Karpas-422 (cell line): ENCODE results near the gene CLEC10A. TPM values are rescaled to one million over a fixed set of nuclear protein-coding genes. Genes with fewer than 3 reads are reported as not detected.
"Not testable (repeated sequence)": the region's sequence is repeated elsewhere in the genome, so short reads cannot be mapped to it uniquely, and the experiment has no call there.

Experiments used
- DNase-seq: peaks from one replicate; pipeline ENCODE4 v3.0.0-alpha.2; 2015
- H2AFZ ChIP-seq: fragments of 200-600 bp; sonication (generic); 2 replicates; pipeline ENCODE4 v1.6.1; 2014; ENCODE audit warnings: antibody characterized with exemption, low read length, mixed read lengths
- H3K27ac ChIP-seq: fragments of 200-600 bp; sonication (generic); 2 replicates; pipeline ENCODE4 v1.5.1; 2014; ENCODE audit warnings: mild to moderate bottlenecking, low read length, moderate library complexity
- H3K27me3 ChIP-seq: fragments of 200-600 bp; sonication (generic); 2 replicates; pipeline ENCODE4 v1.6.1; 2014; ENCODE audit warnings: low read length, mixed read lengths
- H3K36me3 ChIP-seq: fragments of 200-600 bp; sonication (generic); 2 replicates; pipeline ENCODE4 v1.6.1; 2014; ENCODE audit warnings: low read length, mixed read lengths; ENCODE audit not compliant: insufficient read depth
- H3K4me1 ChIP-seq: fragments of 200-600 bp; sonication (generic); 2 replicates; pipeline ENCODE4 v1.6.1; 2014; ENCODE audit warnings: mild to moderate bottlenecking, low read length, mixed read lengths
- H3K4me2 ChIP-seq: fragments of 200-600 bp; sonication (generic); 2 replicates; pipeline ENCODE4 v1.6.1; 2014; ENCODE audit warnings: low read length, low read depth, mild to moderate bottlenecking; ENCODE audit not compliant: poor library complexity, severe bottlenecking
- H3K4me3 ChIP-seq: fragments of 200-600 bp; sonication (generic); 2 replicates; pipeline ENCODE4 v1.5.1; 2014; ENCODE audit warnings: mild to moderate bottlenecking, antibody characterized with exemption, low read length, mixed read lengths
- H3K79me2 ChIP-seq: fragments of 200-600 bp; sonication (generic); 2 replicates; pipeline ENCODE4 v1.6.1; 2014; ENCODE audit warnings: mild to moderate bottlenecking, low read length, mixed read lengths
- H3K9ac ChIP-seq: fragments of 200-600 bp; sonication (generic); 2 replicates; pipeline ENCODE4 v1.6.0; 2014; ENCODE audit warnings: low read length
- H3K9me2 ChIP-seq: fragments of 200-600 bp; sonication (generic), shearing (Covaris generic); replicated peaks from 2 replicates; pipeline ENCODE4 v1.6.0; 2014; ENCODE audit warnings: mild to moderate bottlenecking, low read length, moderate library complexity; ENCODE audit not compliant: insufficient read depth
- H3K9me3 ChIP-seq: fragments of 300-700, 200-600 bp; sonication (generic); 2 replicates; pipeline ENCODE4 v1.6.1; 2014; ENCODE audit warnings: low read length, mixed read lengths
- H4K20me1 ChIP-seq: fragments of 200-600 bp; sonication (generic); 2 replicates; pipeline ENCODE4 v1.6.1; 2014; ENCODE audit warnings: mild to moderate bottlenecking, antibody characterized with exemption, low read length, low read depth; ENCODE audit not compliant: insufficient read depth
- total RNA-seq: library from RNA; depleted of rRNA; stranded (reverse); fragments of >200 nt; shearing (Covaris generic); gene quantifications from 2 replicates; pipeline ENCODE4 v1.2.3, GENCODE V29; 2014; ENCODE audit warnings: low replicate concordance

The CLEC10A gene
- total RNA-seq, 1 experiment from 2014 or later: not detected

- DNase-seq, H3K27me3 ChIP-seq, H3K4me3 ChIP-seq, H3K36me3 ChIP-seq, H3K9me2 ChIP-seq, H2AFZ ChIP-seq, H3K4me1 ChIP-seq, H3K27ac ChIP-seq, H3K4me2 ChIP-seq, H3K9ac ChIP-seq, H3K9me3 ChIP-seq, H4K20me1 ChIP-seq, H3K79me2 ChIP-seq: not testable (repeated sequence)
Observed at GRCh38 chr17:7089570-7089969, 9.5 kb upstream of the CLEC10A start.

- H3K79me2 ChIP-seq, H3K27me3 ChIP-seq, DNase-seq, H3K9me3 ChIP-seq, H3K27ac ChIP-seq, H2AFZ ChIP-seq, H3K36me3 ChIP-seq, H3K9me2 ChIP-seq, H3K4me2 ChIP-seq, H3K4me3 ChIP-seq, H3K9ac ChIP-seq, H3K4me1 ChIP-seq, H4K20me1 ChIP-seq: not testable (repeated sequence)
Observed at GRCh38 chr17:7088442-7088841, 8.4 kb upstream of the CLEC10A start.

GRCh38 chr17:7084088-7084487, 4.0 kb upstream of the CLEC10A start:
- no peaks in the 10 kb centered on the region for H3K27me3 ChIP-seq
- no peaks in the 10 kb centered on the region for H3K4me1 ChIP-seq
- no peaks in the 10 kb centered on the region for H3K9me3 ChIP-seq
- no peaks in the 10 kb centered on the region for H3K79me2 ChIP-seq
- no peak overlapping the region for H3K9ac ChIP-seq
- no peak overlapping the region for H3K27ac ChIP-seq
- no peak overlapping the region for H3K4me2 ChIP-seq
- H2AFZ ChIP-seq: no peak overlapping the region
- no peak for DNase-seq
- H3K9me2 ChIP-seq: no peaks in the 10 kb centered on the region
- H4K20me1 ChIP-seq: no peaks in the 10 kb centered on the region
- no peaks in the 10 kb centered on the region for H3K36me3 ChIP-seq
- H3K4me3 ChIP-seq: no peak overlapping the region

GRCh38 chr17:7083592-7083991, 3.5 kb upstream of the CLEC10A start:
- Histone ChIP-seq H3K36me3 (no peaks in the 10 kb centered on the region), H3K9me2 (no peaks in the 10 kb centered on the region), H2AFZ (no peak overlapping the region), H3K27ac (no peak overlapping the region), H3K79me2 (no peaks in the 10 kb centered on the region), H4K20me1 (no peaks in the 10 kb centered on the region), H3K4me2 (no peak overlapping the region), H3K4me1 (no peaks in the 10 kb centered on the region), H3K27me3 (no peaks in the 10 kb centered on the region), H3K9ac (no peak overlapping the region), H3K4me3 (no peak overlapping the region), H3K9me3 (no peaks in the 10 kb centered on the region)
- no peak for DNase-seq

GRCh38 chr17:7081341-7082062, 1.5 kb upstream of the CLEC10A start:
- no peak for DNase-seq
- H3K4me2 ChIP-seq: no peak overlapping the region

GRCh38 chr17:7080456-7081041, 498 bp upstream of the CLEC10A start:
- Histone ChIP-seq H3K36me3 (no peaks in the 10 kb centered on the region), H2AFZ (no peak overlapping the region), H3K9ac (no peak overlapping the region), H3K27me3 (no peaks in the 10 kb centered on the region), H3K9me2 (no peaks in the 10 kb centered on the region), H3K27ac (no peak overlapping the region), H3K4me3 (no peak overlapping the region), H4K20me1 (no peaks in the 10 kb centered on the region), H3K79me2 (no peaks in the 10 kb centered on the region), H3K9me3 (no peaks in the 10 kb centered on the region), H3K4me1 (no peaks in the 10 kb centered on the region), H3K4me2 (no peak overlapping the region)
- no peak for DNase-seq

More at GRCh38 chr17:7081341-7082062, 1.5 kb upstream of the CLEC10A start:
- Histone ChIP-seq H3K36me3 (no peaks in the 10 kb centered on the region), H3K27me3 (no peaks in the 10 kb centered on the region), H3K4me3 (no peak overlapping the region), H2AFZ (no peak overlapping the region), H3K27ac (no peak overlapping the region), H3K9ac (no peak overlapping the region), H4K20me1 (no peaks in the 10 kb centered on the region), H3K9me2 (no peaks in the 10 kb centered on the region), H3K4me1 (no peaks in the 10 kb centered on the region), H3K9me3 (no peaks in the 10 kb centered on the region), H3K79me2 (no peaks in the 10 kb centered on the region)

GRCh38 chr17:7078711-7079110, 1.3 kb downstream of the CLEC10A start:
- Histone ChIP-seq H3K36me3 (no peaks in the 10 kb centered on the region), H3K9me3 (no peaks in the 10 kb centered on the region), H3K9ac (no peak overlapping the region), H2AFZ (no peak overlapping the region), H3K4me3 (no peak overlapping the region), H4K20me1 (no peaks in the 10 kb centered on the region), H3K27me3 (no peaks in the 10 kb centered on the region), H3K4me1 (no peaks in the 10 kb centered on the region), H3K79me2 (no peaks in the 10 kb centered on the region), H3K9me2 (no peaks in the 10 kb centered on the region), H3K27ac (no peak overlapping the region), H3K4me2 (no peak overlapping the region)
- no peak for DNase-seq

- H3K4me3 ChIP-seq: no peak overlapping the region
- no peaks in the 10 kb centered on the region for H3K9me3 ChIP-seq
- H3K4me2 ChIP-seq: no peak overlapping the region
- H3K79me2 ChIP-seq: no peaks in the 10 kb centered on the region
- H3K27me3 ChIP-seq: no peaks in the 10 kb centered on the region
- H3K36me3 ChIP-seq: no peaks in the 10 kb centered on the region
- no peak overlapping the region for H3K9ac ChIP-seq
- H2AFZ ChIP-seq: no peak overlapping the region
- no peaks in the 10 kb centered on the region for H3K4me1 ChIP-seq
- no peaks in the 10 kb centered on the region for H3K9me2 ChIP-seq
- H3K27ac ChIP-seq: no peak overlapping the region
- no peaks in the 10 kb centered on the region for H4K20me1 ChIP-seq
- no peak for DNase-seq
Observed at GRCh38 chr17:7077911-7078546, 2.0 kb downstream of the CLEC10A start.
